Measurements from ENCODE around the gene KRTAP4-7. TPM values are rescaled to one million over a fixed set of nuclear protein-coding genes. Genes with fewer than 3 reads are reported as not detected.
"Not testable (repeated sequence)": the region's sequence is repeated elsewhere in the genome, so short reads cannot be mapped to it uniquely, and the experiment has no call there.

Gene KRTAP4-7
- total and polyA plus RNA-seq, 8 donors: not detected

DNA sequence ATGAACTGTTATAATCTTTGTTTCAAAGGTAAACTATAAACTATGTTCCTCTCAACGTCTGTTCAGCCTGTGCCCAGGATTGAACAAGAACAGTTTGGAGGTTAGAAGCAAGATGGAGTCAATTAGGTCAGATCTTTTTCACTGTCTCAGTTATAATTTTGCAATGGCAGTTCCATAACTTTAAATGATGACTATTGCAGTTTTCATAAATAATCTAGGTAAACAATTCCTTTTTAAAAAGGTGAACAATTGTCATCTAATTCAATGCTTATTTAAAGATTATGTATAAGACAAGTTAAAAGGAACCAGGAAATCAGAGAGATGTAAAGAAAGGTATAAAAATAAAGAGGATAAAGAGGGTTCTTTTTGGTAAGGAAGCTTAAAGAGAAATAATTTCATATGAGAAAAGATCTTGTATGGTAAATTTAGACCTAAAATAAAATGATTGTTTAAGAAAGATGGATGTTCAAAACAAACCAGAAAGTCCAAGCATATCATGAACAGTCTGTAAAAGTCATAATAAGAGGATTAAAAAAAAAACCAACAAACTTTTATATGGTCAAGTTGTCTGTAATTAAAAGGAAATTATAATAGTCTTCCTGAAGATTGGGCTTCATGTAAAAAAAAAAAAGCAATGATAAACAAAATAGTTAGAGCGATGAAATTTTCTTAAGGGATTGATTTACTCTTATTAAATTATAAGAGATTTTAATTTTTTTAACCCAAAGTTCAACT, 27.4 kb downstream of the KRTAP4-7 start:
- H3K9me3 ChIP-seq: no peaks in the 10 kb centered on the region
- 58 to 71% (median 62%) methylated on average over 2 of the region's 2 CpGs for WGBS, 5 donors
- H3K27me3 ChIP-seq: peaks cover 0 to 15% (median 0%) of the 10 kb centered on the region in 3 donors
- no peak overlapping the region for H3K27ac ChIP-seq
- peaks cover 0 to 5% (median 2%) of the 10 kb centered on the region in 4 donors for H3K4me1 ChIP-seq
- H3K36me3 ChIP-seq: no peaks in the 10 kb centered on the region
- TF ChIP-seq, protein P1, sequence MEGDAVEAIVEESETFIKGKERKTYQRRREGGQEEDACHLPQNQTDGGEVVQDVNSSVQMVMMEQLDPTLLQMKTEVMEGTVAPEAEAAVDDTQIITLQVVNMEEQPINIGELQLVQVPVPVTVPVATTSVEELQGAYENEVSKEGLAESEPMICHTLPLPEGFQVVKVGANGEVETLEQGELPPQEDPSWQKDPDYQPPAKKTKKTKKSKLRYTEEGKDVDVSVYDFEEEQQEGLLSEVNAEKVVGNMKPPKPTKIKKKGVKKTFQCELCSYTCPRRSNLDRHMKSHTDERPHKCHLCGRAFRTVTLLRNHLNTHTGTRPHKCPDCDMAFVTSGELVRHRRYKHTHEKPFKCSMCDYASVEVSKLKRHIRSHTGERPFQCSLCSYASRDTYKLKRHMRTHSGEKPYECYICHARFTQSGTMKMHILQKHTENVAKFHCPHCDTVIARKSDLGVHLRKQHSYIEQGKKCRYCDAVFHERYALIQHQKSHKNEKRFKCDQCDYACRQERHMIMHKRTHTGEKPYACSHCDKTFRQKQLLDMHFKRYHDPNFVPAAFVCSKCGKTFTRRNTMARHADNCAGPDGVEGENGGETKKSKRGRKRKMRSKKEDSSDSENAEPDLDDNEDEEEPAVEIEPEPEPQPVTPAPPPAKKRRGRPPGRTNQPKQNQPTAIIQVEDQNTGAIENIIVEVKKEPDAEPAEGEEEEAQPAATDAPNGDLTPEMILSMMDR (IDR thresholded peaks at IDR 0.05): no peak
- TF ChIP-seq EP300 (IDR thresholded peaks at IDR 0.05): no peak
- no peak for TF ChIP-seq POLR2AphosphoS5 (IDR thresholded peaks at IDR 0.05)
- no peak for TF ChIP-seq POLR2A (IDR thresholded peaks at IDR 0.05)
- DNase-seq: no peak
- H3K4me3 ChIP-seq: no peak overlapping the region
- intact Hi-C loops (cut with DNase I; ENCODE audit: low total_unique reads): no loop called here

DNA sequence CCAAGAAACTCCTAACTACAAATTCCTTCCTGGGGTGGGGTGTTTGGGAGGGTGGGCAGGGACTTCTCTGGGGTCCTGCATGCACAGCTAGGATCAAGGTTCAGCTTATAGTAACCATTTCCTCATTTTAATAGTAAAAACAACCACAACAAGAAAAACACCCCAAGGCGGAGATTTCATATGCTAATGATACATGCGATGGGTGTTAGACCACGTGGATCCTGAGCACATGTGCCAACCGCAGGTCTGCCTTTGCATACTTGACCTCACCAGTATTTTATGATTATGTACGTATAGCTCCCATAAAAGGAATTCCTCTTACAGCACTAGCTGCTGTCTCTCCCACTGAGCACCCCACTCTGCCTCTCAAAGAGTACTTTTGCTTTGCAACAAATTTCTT, 32.3 kb downstream of the KRTAP4-7 start:
- Histone ChIP-seq H3K27ac (no peak overlapping the region), H3K27me3 (peaks cover 0 to 25% (median 0%) of the 10 kb centered on the region in 3 donors), H3K36me3 (no peaks in the 10 kb centered on the region), H3K4me1 (no peaks in the 10 kb centered on the region), H3K4me3 (no peak overlapping the region), H3K9me3 (no peaks in the 10 kb centered on the region)
- intact Hi-C loops (cut with DNase I; ENCODE audit: low total_unique reads): no loop called here
- WGBS, 5 donors: 54 to 76% (median 72%) methylated on average over 5 of the region's 5 CpGs
- TF ChIP-seq POLR2A (IDR thresholded peaks at IDR 0.05) (no peak), POLR2AphosphoS5 (IDR thresholded peaks at IDR 0.05) (no peak), EP300 (IDR thresholded peaks at IDR 0.05) (no peak)
- TF ChIP-seq, protein P1 (IDR thresholded peaks at IDR 0.05): no peak
- DNase-seq: no peak

DNA sequence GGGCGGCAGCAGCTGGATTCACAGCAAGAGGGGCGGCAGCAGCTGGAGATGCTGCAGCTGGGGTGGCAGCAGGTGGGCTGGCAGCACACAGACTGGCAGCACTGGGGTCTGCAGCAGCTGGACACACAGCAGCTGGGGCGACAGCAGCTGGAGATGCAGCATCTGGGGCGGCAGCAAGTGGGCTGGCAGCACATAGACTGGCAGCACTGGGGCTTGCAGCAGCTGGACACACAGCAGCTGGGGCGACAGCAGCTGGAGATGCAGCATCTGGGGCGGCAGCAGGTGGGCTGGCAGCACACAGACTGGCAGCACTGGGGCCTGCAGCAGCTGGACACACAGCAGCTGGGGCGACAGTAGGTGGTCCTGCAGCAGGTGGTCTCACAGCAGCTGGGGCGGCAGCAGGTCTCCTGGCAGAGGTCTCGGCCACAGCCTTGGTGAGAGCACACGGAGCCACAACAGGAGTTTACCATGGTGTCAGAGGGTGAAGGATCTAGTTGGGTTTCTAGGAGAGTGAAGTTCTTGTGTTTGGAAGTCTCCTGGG, 34.0 kb downstream of the KRTAP4-7 start, which contains the start of gene KRTAP4-11:
Gene KRTAP4-11 (minus strand): TSS at position 528 of the 541 bp plus-strand sequence. CDS start 58 bp downstream, at position 470.
- peaks cover 0 to 25% (median 0%) of the 10 kb centered on the region in 3 donors for H3K27me3 ChIP-seq
- H3K36me3 ChIP-seq; H3K4me3 ChIP-seq; DNase-seq; H3K9me3 ChIP-seq; H3K4me1 ChIP-seq; intact Hi-C loops (cut with DNase I; ENCODE audit: low total_unique reads); H3K27ac ChIP-seq: not testable (repeated sequence)
- 65 to 85% (median 73%) methylated on average over 9 to 10 of the region's 10 CpGs for WGBS, 5 donors

DNA sequence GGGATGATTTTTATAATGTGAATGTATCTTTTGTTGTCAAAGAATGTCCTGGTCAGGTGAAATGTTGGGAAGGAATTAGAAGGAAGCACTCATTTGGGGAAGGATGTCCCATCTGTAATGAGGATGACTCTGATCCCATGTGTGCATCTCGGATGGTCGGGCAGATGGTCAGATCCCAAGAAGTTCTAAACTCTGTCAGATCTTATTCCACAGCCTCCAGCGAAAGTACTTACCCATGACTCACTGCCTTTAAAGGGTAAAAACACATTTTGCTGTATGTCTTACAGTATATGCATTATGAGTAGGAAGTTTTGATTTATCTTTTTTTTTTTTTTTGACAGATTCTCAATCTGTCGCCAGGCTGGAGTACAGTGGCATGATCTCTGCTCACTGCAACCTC, 34.8 kb downstream of the KRTAP4-7 start:
- DNase-seq: no peak
- WGBS, 5 donors: 84 to 92% (median 89%) methylated on average over 4 of the region's 4 CpGs
- intact Hi-C loops (cut with DNase I; ENCODE audit: low total_unique reads): no loop called here
- Histone ChIP-seq H3K4me1 (no peaks in the 10 kb centered on the region), H3K4me3 (no peak overlapping the region), H3K27ac (no peak overlapping the region), H3K9me3 (no peaks in the 10 kb centered on the region), H3K36me3 (no peaks in the 10 kb centered on the region), H3K27me3 (peaks cover 0 to 31% (median 3%) of the 10 kb centered on the region in 3 donors)
- TF ChIP-seq POLR2AphosphoS5 (IDR thresholded peaks at IDR 0.05) (no peak), POLR2A (IDR thresholded peaks at IDR 0.05) (no peak), EP300 (IDR thresholded peaks at IDR 0.05) (no peak)
- TF ChIP-seq, protein P1 (IDR thresholded peaks at IDR 0.05): no peak

DNA sequence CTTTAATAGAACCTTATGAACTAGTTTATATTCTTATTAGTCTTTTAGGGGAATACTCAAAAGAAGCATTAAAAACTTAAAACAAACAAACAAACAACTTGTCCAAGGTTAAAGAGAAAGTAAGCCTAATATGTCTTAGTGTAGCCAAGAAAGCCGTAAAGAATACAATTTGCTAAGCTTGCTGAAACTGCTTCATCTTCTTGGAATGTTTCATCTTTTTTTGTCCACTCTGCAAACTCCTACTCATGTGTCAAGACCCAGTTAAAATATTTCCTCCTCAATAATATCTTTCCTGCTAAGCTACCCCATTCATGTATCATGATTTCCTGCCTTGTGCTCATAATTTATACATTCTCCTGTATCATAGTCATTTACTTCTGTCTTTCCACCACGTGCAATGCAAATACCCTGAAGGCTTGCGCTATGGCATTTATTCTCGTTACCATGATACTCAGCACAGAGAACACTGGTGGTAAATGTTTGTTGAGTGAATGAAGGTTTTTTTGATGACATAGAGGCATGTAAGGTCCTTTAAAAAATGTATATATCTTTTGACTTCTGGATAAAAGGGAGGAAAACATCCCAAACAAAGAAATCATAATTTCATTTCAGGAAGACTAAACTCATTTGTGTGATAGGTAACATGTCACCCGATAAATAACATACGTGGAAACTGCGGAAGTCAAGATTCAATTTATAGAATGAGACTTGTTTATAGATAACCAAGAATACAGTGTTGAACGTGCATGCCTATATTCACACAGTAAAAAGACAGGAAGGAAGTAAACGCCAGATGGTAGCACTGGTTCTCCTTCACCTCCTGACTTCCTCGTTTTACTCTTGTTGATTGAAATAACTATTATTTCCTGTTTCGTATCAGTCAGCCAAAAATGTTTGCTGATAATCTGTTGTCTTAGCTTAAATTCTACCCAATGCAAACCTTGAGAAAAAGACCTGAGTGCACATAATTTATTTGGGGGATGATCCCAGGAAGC, 36.0 kb downstream of the KRTAP4-7 start:
- H3K4me1 ChIP-seq; H3K27ac ChIP-seq; H3K36me3 ChIP-seq; H3K9me3 ChIP-seq; intact Hi-C loops (cut with DNase I; ENCODE audit: low total_unique reads); H3K4me3 ChIP-seq; DNase-seq: not testable (repeated sequence)
- peaks cover 0 to 28% (median 6%) of the 10 kb centered on the region in 3 donors for H3K27me3 ChIP-seq
- WGBS, 5 donors: 52 to 64% (median 58%) methylated on average over 11 of the region's 11 CpGs

Measured in stomach (tissue), 9 donors.